Activated naive CD4-positive, alpha-beta T cell treated with anti-CD3 and anti-CD28 coated beads, Interleukin-2, amount 10 ng/mL, durations not matched to agents 7 days and 5 days (primary cell): ENCODE data around the gene FLII.

Source experiments
- CTCF ChIA-PET: fragments of 350-600 bp; sonication (Branson Sonifier 250); formaldehyde crosslinking; loops from one replicate; lab custom pipeline; 2021; ENCODE audit warnings: antibody characterized with exemption; lab: Charles Lee
- DNase-seq: peaks from one replicate; pipeline ENCODE4 v3.0.0-alpha.2; 2020
- H3K27ac Mint-ChIP-seq: one replicate; pipeline ENCODE4 v1.8.0; 2021; ENCODE audit warnings: mild to moderate bottlenecking, moderate library complexity, mixed read lengths
- H3K27me3 Mint-ChIP-seq: one replicate; pipeline ENCODE4 v1.8.0; 2021; ENCODE audit warnings: mild to moderate bottlenecking, mixed read lengths
- H3K36me3 Mint-ChIP-seq: one replicate; pipeline ENCODE4 v1.8.0; 2021; ENCODE audit warnings: mixed read lengths
- H3K4me1 Mint-ChIP-seq: one replicate; pipeline ENCODE4 v1.8.0; 2021; ENCODE audit warnings: mixed read lengths
- H3K4me3 Mint-ChIP-seq: one replicate; pipeline ENCODE4 v1.8.0; 2021; ENCODE audit warnings: mild to moderate bottlenecking, moderate library complexity, mixed read lengths
- H3K9me3 Mint-ChIP-seq: one replicate; pipeline ENCODE4 v1.8.0; 2021; ENCODE audit warnings: mixed read lengths

Gene FLII

GRCh38 chr17:18198530-18198929 is 60.0 kb downstream of the FLII start:
- peaks cover 15% of the 10 kb centered on the region for H3K4me1 Mint-ChIP-seq

GRCh38 chr17:18197535-18198194 is 60.9 kb downstream of the FLII start:
- no peaks in the 10 kb centered on the region for H3K9me3 Mint-ChIP-seq
- no peak overlapping the region for H3K27ac Mint-ChIP-seq
- H3K4me3 Mint-ChIP-seq, result no peak overlapping the region
- H3K27me3 Mint-ChIP-seq, result no peaks in the 10 kb centered on the region
- CTCF ChIA-PET, result interaction anchor here (0.8 to 1.4 kb wide), 4 partner anchors 12 to 55 kb away, joined by 3 to 5 read pairs (median 4); no protein-coding TSS in a partner anchor
- DNase-seq, result no peak
- peaks cover 15% of the 10 kb centered on the region for H3K4me1 Mint-ChIP-seq
- H3K36me3 Mint-ChIP-seq, result peaks cover 52% of the 10 kb centered on the region

More at GRCh38 chr17:18198530-18198929, 60.0 kb downstream of the FLII start:
- Mint-ChIP-seq H3K36me3 (peaks cover 54% of the 10 kb centered on the region), H3K4me3 (no peak overlapping the region), H3K27ac (no peak overlapping the region), H3K9me3 (no peaks in the 10 kb centered on the region), H3K27me3 (no peaks in the 10 kb centered on the region)
- CTCF ChIA-PET, result interaction anchor here (1.0 to 1.4 kb wide), 2 partner anchors 11 to 55 kb away, joined by 4 to 5 read pairs; no protein-coding TSS in a partner anchor
- no peak for DNase-seq

- DNase-seq, result no peak
- CTCF ChIA-PET, result no interaction called here
- H3K36me3 Mint-ChIP-seq, result peaks cover 52% of the 10 kb centered on the region
- no peaks in the 10 kb centered on the region for H3K27me3 Mint-ChIP-seq
- H3K4me3 Mint-ChIP-seq, result no peak overlapping the region
- H3K4me1 Mint-ChIP-seq, result peaks cover 27% of the 10 kb centered on the region
- H3K27ac Mint-ChIP-seq, result no peak overlapping the region
- H3K9me3 Mint-ChIP-seq, result no peaks in the 10 kb centered on the region
Measured at GRCh38 chr17:18195246-18195645, 63.3 kb downstream of the FLII start.
